Esophagus muscularis mucosa (tissue), 4 donors: ENCODE data around the gene TANGO6. TPM values are rescaled to one million over a fixed set of nuclear protein-coding genes. Genes with fewer than 3 reads are reported as not detected.

Experiments used
- DNase-seq: peaks from one replicate; pipeline ENCODE4 v3.0.0-alpha.2; 2017; ENCODE audit errors: extremely low spot score
- H3K27ac ChIP-seq, 4 donors: fragments of 200-600 bp; sonication (generic); replicated peaks in 1 of 4; 1 replicate in 3 of 4; 2 replicates in 1 of 4; pipeline ENCODE4 v1.5.1; 2016 to 2019; ENCODE audit warnings: mild to moderate bottlenecking in 1 of 4
- H3K27me3 ChIP-seq, 4 donors: fragments of 200-600 bp; sonication (generic); one replicate each; pipeline versions ENCODE4 v1.5.1 to v1.6.0; 2016 to 2019
- H3K36me3 ChIP-seq, 4 donors: fragments of 200-600 bp; sonication (generic); one replicate each; pipeline ENCODE4 v1.5.1; 2016 to 2019
- H3K4me1 ChIP-seq, 4 donors: fragments of 200-600 bp; sonication (generic); one replicate each; pipeline ENCODE4 v1.5.1; 2016 to 2019
- H3K4me3 ChIP-seq, 4 donors: fragments of 200-600 bp; sonication (generic); 1 replicate in 2 of 4; 2 replicates in 2 of 4; pipeline ENCODE4 v1.5.1; 2016 to 2019; ENCODE audit warnings: mild to moderate bottlenecking in 4 of 4, moderate library complexity in 1 of 4
- H3K9me3 ChIP-seq, 4 donors: fragments of 200-600 bp; sonication (generic); 1 replicate in 3 of 4; 2 replicates in 1 of 4; pipeline ENCODE4 v1.5.1; 2016 to 2019
- CTCF ChIP-seq, 3 experiments: fragments of 200-600 bp in 2 of 3; fragments of 450-650 bp in 1 of 3; sonication (generic) in 2 of 3; IDR thresholded peaks; one replicate each; pipeline ENCODE4 v1.5.1; 2017 to 2019; ENCODE audit warnings: antibody characterized with exemption in 3 of 3, mild to moderate bottlenecking in 2 of 3, moderate library complexity in 1 of 3
- EP300 ChIP-seq: sonication (generic); formaldehyde crosslinking; IDR thresholded peaks from one replicate; pipeline ENCODE4 v1.6.1; 2017; ENCODE audit warnings: antibody characterized with exemption
- POLR2A ChIP-seq: fragments of 450-650 bp; IDR thresholded peaks from one replicate; pipeline ENCODE4 v1.6.1; 2017; ENCODE audit warnings: antibody characterized with exemption, moderate library complexity, mild to moderate bottlenecking, low read depth
- POLR2AphosphoS5 ChIP-seq, 2 donors: sonication (generic); formaldehyde crosslinking; IDR thresholded peaks; one replicate each; pipeline ENCODE4 v1.6.1; 2017; ENCODE audit warnings: antibody characterized with exemption in 2 of 2
- WGBS: methylation state at CpG from one replicate; pipeline ENCODE4 v1.1.5; 2018; 5-methylcytosine and 5-hydroxymethylcytosine counted together
- intact Hi-C: fragments of 100-400 bp; cut with DNase I; formaldehyde crosslinking; loops from one replicate; pipeline ENCODE4 v1.15.1; 2023
- total RNA-seq, 4 donors: library from RNA; depleted of rRNA; stranded (reverse); fragments of >200 nt; gene quantifications; one replicate each; pipeline versions ENCODE4 v1.1.0 to v1.2.1, GENCODE V29; 2016

Gene TANGO6
- total RNA-seq, 4 donors from 2014 or later: 15.7 to 21.3 (median 18.3) TPM

GRCh38 chr16:69113216-69113615 is 269.9 kb downstream of the TANGO6 start:
- Histone ChIP-seq H3K4me3 (no peak overlapping the region), H3K4me1 (peaks cover 9 to 34% (median 19%) of the 10 kb centered on the region in 4 donors), H3K27me3 (peaks cover 0 to 16% (median 0%) of the 10 kb centered on the region in 4 donors), H3K36me3 (peaks cover 0 to 77% (median 44%) of the 10 kb centered on the region in 4 donors), H3K9me3 (no peaks in the 10 kb centered on the region), H3K27ac (no peak overlapping the region)
- intact Hi-C loops: no loop called here
- WGBS: 92% methylated on average over 7 of the region's 7 CpGs
- no peak for DNase-seq
- no peak for TF ChIP-seq CTCF (IDR thresholded peaks at IDR 0.05)
- no peak for TF ChIP-seq EP300
- no peak for TF ChIP-seq POLR2A
- TF ChIP-seq POLR2AphosphoS5 (IDR thresholded peaks at IDR 0.05): no peak

GRCh38 chr16:69114346-69114975 is 271.1 kb downstream of the TANGO6 start:
- peaks cover 0 to 4% (median 0%) of the 10 kb centered on the region in 4 donors for H3K27me3 ChIP-seq
- WGBS: 90% methylated on average over 19 of the region's 25 CpGs
- intact Hi-C loops: no loop called here
- no peaks in the 10 kb centered on the region for H3K9me3 ChIP-seq
- H3K4me1 ChIP-seq: peaks cover 6 to 40% (median 19%) of the 10 kb centered on the region in 4 donors
- no peak overlapping the region for H3K4me3 ChIP-seq
- peaks cover 2 to 83% (median 52%) of the 10 kb centered on the region in 4 donors for H3K36me3 ChIP-seq
- H3K27ac ChIP-seq: no peak overlapping the region
- TF ChIP-seq EP300: no peak
- no peak for TF ChIP-seq POLR2A
- no peak for TF ChIP-seq POLR2AphosphoS5 (IDR thresholded peaks at IDR 0.05)
- TF ChIP-seq CTCF (IDR thresholded peaks at IDR 0.05): no peak
- DNase-seq: no peak

GRCh38 chr16:69114976-69115355 is 271.6 kb downstream of the TANGO6 start:
- H3K4me3 ChIP-seq: no peak overlapping the region
- 99% methylated on average over 6 of the region's 6 CpGs for WGBS
- no peaks in the 10 kb centered on the region for H3K27me3 ChIP-seq
- no peaks in the 10 kb centered on the region for H3K9me3 ChIP-seq
- H3K4me1 ChIP-seq: peaks cover 6 to 41% (median 21%) of the 10 kb centered on the region in 4 donors
- H3K36me3 ChIP-seq: peaks cover 7 to 83% (median 53%) of the 10 kb centered on the region in 4 donors
- H3K27ac ChIP-seq: no peak overlapping the region
- DNase-seq: no peak
- intact Hi-C loops: no loop called here
- TF ChIP-seq EP300 (no peak), POLR2A (no peak), CTCF (IDR thresholded peaks at IDR 0.05) (no peak), POLR2AphosphoS5 (IDR thresholded peaks at IDR 0.05) (no peak)

GRCh38 chr16:69115361-69115760 is 272.0 kb downstream of the TANGO6 start:
- Histone ChIP-seq H3K36me3 (peaks cover 11 to 83% (median 55%) of the 10 kb centered on the region in 4 donors), H3K4me3 (no peak overlapping the region), H3K4me1 (peaks cover 6 to 41% (median 21%) of the 10 kb centered on the region in 4 donors), H3K9me3 (no peaks in the 10 kb centered on the region), H3K27ac (no peak overlapping the region), H3K27me3 (no peaks in the 10 kb centered on the region)
- no peak for TF ChIP-seq POLR2AphosphoS5 (IDR thresholded peaks at IDR 0.05)
- no peak for TF ChIP-seq EP300
- TF ChIP-seq POLR2A: no peak
- TF ChIP-seq CTCF (IDR thresholded peaks at IDR 0.05): no peak
- intact Hi-C loops: no loop called here
- DNase-seq: no peak
- 93% methylated on average over 5 of the region's 5 CpGs for WGBS
